ENCODE results near the gene SLC8A3. TPM values are rescaled to one million over a fixed set of nuclear protein-coding genes. Genes with fewer than 3 reads are reported as not detected.

Gene SLC8A3
- total and polyA plus RNA-seq, 2 donors (not counting 3 experiments of a cell fraction or from before 2014, with no cell fraction given), result not detected

DNA sequence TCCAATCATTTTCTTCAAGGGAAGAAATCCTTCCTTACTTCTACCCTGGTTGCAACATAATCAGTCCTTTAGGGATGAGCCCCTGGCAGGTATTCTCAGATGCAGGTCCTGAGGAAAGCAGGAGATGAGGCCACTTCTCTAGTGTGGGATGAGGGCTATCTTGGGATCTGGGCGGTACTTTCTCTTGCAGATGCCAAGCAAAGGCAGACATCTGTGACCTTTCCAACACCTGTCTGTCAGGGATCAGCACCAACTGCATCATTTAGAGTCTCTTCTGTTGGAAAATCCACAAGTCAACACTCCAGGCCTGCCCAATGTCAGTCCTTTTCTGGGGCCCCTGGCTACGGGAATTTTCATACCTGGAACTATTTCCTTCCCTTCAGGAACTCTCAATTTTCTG, 129.2 kb downstream of the SLC8A3 start:
- Histone ChIP-seq H3K79me2 (ENCODE audit: control insufficient read depth, insufficient read depth, low read length) (no peaks in the 10 kb centered on the region), H3K4me2 (ENCODE audit: insufficient read depth, low read length) (no peak overlapping the region), H3K9me3 (replicated peaks; ENCODE audit: control insufficient read depth, insufficient read depth, low read length) (no peaks in the 10 kb centered on the region), H3K9me1 (replicated peaks; ENCODE audit: control insufficient read depth, extremely low read depth, insufficient read depth, low read length) (no peaks in the 10 kb centered on the region), H3K4me1 (ENCODE audit: control insufficient read depth, extremely low read depth, insufficient read depth, low read length) (no peaks in the 10 kb centered on the region), H3K27me3 (ENCODE audit: control insufficient read depth in 2 of 2, insufficient read depth in 2 of 2, low read length in 2 of 2) (no peaks in the 10 kb centered on the region), H4K20me1 (replicated peaks; ENCODE audit: control insufficient read depth, extremely low read depth, insufficient read depth, low read length) (no peaks in the 10 kb centered on the region), H3K36me3 (ENCODE audit: control insufficient read depth in 2 of 2, extremely low read depth in 1 of 2, insufficient read depth in 2 of 2, low read length in 2 of 2) (no peaks in the 10 kb centered on the region), H3K9ac (replicated peaks; ENCODE audit: extremely low read depth, insufficient read depth, low read length) (no peak overlapping the region), H3K27ac (ENCODE audit: insufficient read depth, low read depth, low read length) (no peak overlapping the region), H2AFZ (ENCODE audit: low read depth, low read length) (no peak overlapping the region), H3K4me3 (replicated peaks in 1 of 3; ENCODE audit: insufficient read depth in 1 of 3, low read depth in 1 of 3, low read length in 3 of 3) (no peak overlapping the region)
- ChIA-PET POLR2A (no interaction called here), CTCF (no interaction called here)
- no TSS peak for BruUV-seq (replicated peaks)
- DNase-seq (ENCODE audit: low read depth, low spot score) (no peak), FAIRE-seq (no peak)
- intact Hi-C loops (cut with micrococcal nuclease) (no loop called here), dilution Hi-C loops (cut with MboI; ENCODE audit: extremely low pct_ligation_motif_present, low sequenced_read_pairs) (no loop called here)
- TF ChIP-seq, protein P1, sequence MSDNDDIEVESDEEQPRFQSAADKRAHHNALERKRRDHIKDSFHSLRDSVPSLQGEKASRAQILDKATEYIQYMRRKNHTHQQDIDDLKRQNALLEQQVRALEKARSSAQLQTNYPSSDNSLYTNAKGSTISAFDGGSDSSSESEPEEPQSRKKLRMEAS (IDR thresholded peaks at IDR 0.05; ENCODE audit: insufficient read depth, insufficient read length), result no peak
- TF ChIP-seq CTCF (IDR thresholded peaks at IDR 0.05; ENCODE audit: extremely low read depth in 1 of 2, insufficient read depth in 1 of 2, low read depth in 1 of 2, low read length in 2 of 2) (no peak), MYC (IDR thresholded peaks at IDR 0.05; ENCODE audit: low read depth, low read length) (no peak), GATA2 (IDR thresholded peaks at IDR 0.05; ENCODE audit: insufficient read depth, insufficient read length, low read depth, low read length) (no peak), FOS (IDR thresholded peaks at IDR 0.05; ENCODE audit: borderline replicate concordance, insufficient read depth, low read length) (no peak), POLR2AphosphoS5 (IDR thresholded peaks at IDR 0.05; ENCODE audit: insufficient read depth, low read depth, low read length) (no peak), POLR2A (IDR thresholded peaks at IDR 0.05; ENCODE audit: low read depth, low read length) (no peak), EZH2 (IDR thresholded peaks at IDR 0.05; ENCODE audit: borderline replicate concordance, low read depth, low read length, severe bottlenecking) (no peak), JUN (IDR thresholded peaks at IDR 0.05; ENCODE audit: borderline replicate concordance, insufficient read depth, insufficient read length, low read depth) (no peak)

Data from endothelial cell of umbilical vein (primary cell).